Astrocyte (in vitro differentiated cells and primary cell): ENCODE data around the gene MYL6. TPM values are rescaled to one million over a fixed set of nuclear protein-coding genes. Genes with fewer than 3 reads are reported as not detected.
"Not testable (repeated sequence)": the region's sequence is repeated elsewhere in the genome, so short reads cannot be mapped to it uniquely, and the experiment has no call there.

Experiments used
- DNase-seq: peaks from one replicate; pipeline ENCODE4 v3.0.0-alpha.2; 2010; ENCODE audit warnings: low read depth
- FAIRE-seq: peaks from 2 replicates; lab custom pipeline; 2011; peaks lifted over from hg19 to GRCh38; lab: Jason Lieb, UNC
- H2AFZ ChIP-seq: 2 replicates; pipeline ENCODE4 v1.6.0; 2012; ENCODE audit warnings: low read depth, low read length, inconsistent platforms
- H3K27ac ChIP-seq: 2 replicates; pipeline ENCODE4 v1.5.1; 2011; ENCODE audit warnings: low read depth, low read length, inconsistent platforms
- H3K27me3 ChIP-seq: 2 replicates; pipeline ENCODE4 v1.6.0; 2011; ENCODE audit warnings: low read length, inconsistent platforms; ENCODE audit not compliant: insufficient read depth
- H3K36me3 ChIP-seq: 2 replicates; pipeline ENCODE4 v1.5.1; 2011; ENCODE audit warnings: low read length, inconsistent platforms; ENCODE audit not compliant: insufficient read depth
- H3K4me1 ChIP-seq: 2 replicates; pipeline ENCODE4 v1.5.1; 2011; ENCODE audit warnings: low read length, inconsistent platforms; ENCODE audit not compliant: insufficient read depth
- H3K4me2 ChIP-seq: 2 replicates; pipeline ENCODE4 v1.6.0; 2012; ENCODE audit warnings: low read length, inconsistent platforms
- H3K4me3 ChIP-seq: 2 replicates; pipeline ENCODE4 v1.5.1; 2011; ENCODE audit warnings: low read depth, mild to moderate bottlenecking, low read length, inconsistent platforms; ENCODE audit not compliant: insufficient read depth
- H3K79me2 ChIP-seq: 2 replicates; pipeline ENCODE4 v1.6.0; 2012; ENCODE audit warnings: mild to moderate bottlenecking, low read length, inconsistent platforms; ENCODE audit not compliant: insufficient read depth
- H3K9ac ChIP-seq: 2 replicates; pipeline ENCODE4 v1.6.0; 2012; ENCODE audit warnings: mild to moderate bottlenecking, low read length, inconsistent platforms
- H3K9me3 ChIP-seq: 2 replicates; pipeline ENCODE4 v1.5.1; 2012; ENCODE audit warnings: low read depth, mild to moderate bottlenecking, low read length, inconsistent platforms; ENCODE audit not compliant: insufficient read depth
- H4K20me1 ChIP-seq: 2 replicates; pipeline ENCODE4 v1.6.0; 2012; ENCODE audit warnings: low read length, inconsistent platforms; ENCODE audit not compliant: insufficient read depth
- H3K27ac Mint-ChIP-seq: one replicate; pipeline ENCODE4 v1.8.0; 2021; ENCODE audit warnings: mild to moderate bottlenecking, mixed read lengths; ENCODE audit not compliant: unreplicated experiment
- H3K27me3 Mint-ChIP-seq: one replicate; pipeline ENCODE4 v1.8.0; 2021; ENCODE audit warnings: low read depth, mixed read lengths; ENCODE audit not compliant: unreplicated experiment
- H3K36me3 Mint-ChIP-seq: one replicate; pipeline ENCODE4 v1.8.0; 2021; ENCODE audit warnings: low read depth, mixed read lengths; ENCODE audit not compliant: unreplicated experiment
- H3K4me1 Mint-ChIP-seq: one replicate; pipeline ENCODE4 v1.8.0; 2021; ENCODE audit warnings: low read depth, mixed read lengths; ENCODE audit not compliant: unreplicated experiment
- H3K4me3 Mint-ChIP-seq: one replicate; pipeline ENCODE4 v1.8.0; 2021; ENCODE audit warnings: mild to moderate bottlenecking, moderate library complexity, mixed read lengths; ENCODE audit not compliant: unreplicated experiment
- H3K9me3 Mint-ChIP-seq: one replicate; pipeline ENCODE4 v1.8.0; 2021; ENCODE audit warnings: mild to moderate bottlenecking, mixed read lengths; ENCODE audit not compliant: unreplicated experiment
- EZH2 ChIP-seq: IDR thresholded peaks from 2 replicates; pipeline ENCODE4 v1.6.1; 2012; ENCODE audit warnings: mild to moderate bottlenecking, low read length, inconsistent platforms; ENCODE audit not compliant: insufficient read depth
- total RNA-seq: library from RNA; stranded (reverse); gene quantifications from 2 replicates; pipeline ENCODE4 v1.2.1, GENCODE V29; 2021
- TF ChIP-seq, protein P1 (sequence below): IDR thresholded peaks from 2 replicates; pipeline ENCODE4 v1.5.1; 2011; ENCODE audit warnings: low read depth, mild to moderate bottlenecking, inconsistent platforms, low read length, moderate library complexity; ENCODE audit not compliant: insufficient read depth

MYL6 gene
- total RNA-seq, 1 donor from 2014 or later: 2,685 TPM

DNA sequence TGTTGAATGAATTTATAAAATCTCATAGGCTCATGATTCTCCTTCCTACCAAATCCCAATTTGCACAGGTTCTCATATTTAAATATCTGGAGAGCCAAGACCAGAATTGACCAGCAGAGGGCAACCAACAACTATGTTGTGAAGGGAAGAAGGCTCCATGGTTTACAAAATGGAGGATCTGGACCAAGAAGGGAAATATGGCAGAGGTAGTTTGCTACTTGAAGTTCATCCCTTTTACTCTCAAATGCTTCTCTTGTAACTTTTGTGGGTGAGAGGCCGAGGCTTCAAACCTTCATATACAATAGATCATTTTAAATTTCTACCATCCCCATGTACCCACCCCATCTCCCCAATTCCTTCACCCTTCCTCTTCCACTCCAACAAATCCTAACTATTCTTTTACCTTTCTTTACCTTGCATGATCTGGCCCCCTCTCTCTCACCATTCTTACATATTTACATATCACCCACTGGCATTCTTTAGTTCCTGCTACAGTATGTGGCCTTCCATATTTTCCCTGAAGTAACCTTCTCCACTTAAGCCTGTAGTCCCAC is 34.9 kb downstream of the MYL6 start:
- FAIRE-seq (no peak), DNase-seq (peak; percentile 61)
- H3K79me2 ChIP-seq: peaks cover 8% of the 10 kb centered on the region
- peaks cover 7% of the 10 kb centered on the region for H4K20me1 ChIP-seq
- H3K4me2 ChIP-seq: no peak overlapping the region
- no peaks in the 10 kb centered on the region for H3K9me3 ChIP-seq
- H3K9ac ChIP-seq: no peak overlapping the region
- Mint-ChIP-seq H3K4me3 (peak overlapping the region; percentile 3), H3K27me3 (no peaks in the 10 kb centered on the region), H3K36me3 (no peaks in the 10 kb centered on the region), H3K9me3 (no peaks in the 10 kb centered on the region), H3K4me1 (peaks cover 5% of the 10 kb centered on the region), H3K27ac (no peak overlapping the region)
- no peak for TF ChIP-seq EZH2
- TF ChIP-seq, protein P1, sequence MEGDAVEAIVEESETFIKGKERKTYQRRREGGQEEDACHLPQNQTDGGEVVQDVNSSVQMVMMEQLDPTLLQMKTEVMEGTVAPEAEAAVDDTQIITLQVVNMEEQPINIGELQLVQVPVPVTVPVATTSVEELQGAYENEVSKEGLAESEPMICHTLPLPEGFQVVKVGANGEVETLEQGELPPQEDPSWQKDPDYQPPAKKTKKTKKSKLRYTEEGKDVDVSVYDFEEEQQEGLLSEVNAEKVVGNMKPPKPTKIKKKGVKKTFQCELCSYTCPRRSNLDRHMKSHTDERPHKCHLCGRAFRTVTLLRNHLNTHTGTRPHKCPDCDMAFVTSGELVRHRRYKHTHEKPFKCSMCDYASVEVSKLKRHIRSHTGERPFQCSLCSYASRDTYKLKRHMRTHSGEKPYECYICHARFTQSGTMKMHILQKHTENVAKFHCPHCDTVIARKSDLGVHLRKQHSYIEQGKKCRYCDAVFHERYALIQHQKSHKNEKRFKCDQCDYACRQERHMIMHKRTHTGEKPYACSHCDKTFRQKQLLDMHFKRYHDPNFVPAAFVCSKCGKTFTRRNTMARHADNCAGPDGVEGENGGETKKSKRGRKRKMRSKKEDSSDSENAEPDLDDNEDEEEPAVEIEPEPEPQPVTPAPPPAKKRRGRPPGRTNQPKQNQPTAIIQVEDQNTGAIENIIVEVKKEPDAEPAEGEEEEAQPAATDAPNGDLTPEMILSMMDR: peak; percentile 96
- no peaks in the 10 kb centered on the region for H3K27me3 ChIP-seq
- no peak overlapping the region for H3K27ac ChIP-seq
- H3K4me3 ChIP-seq: no peak overlapping the region
- H3K36me3 ChIP-seq: no peaks in the 10 kb centered on the region
- peak overlapping the region; percentile 53 for H2AFZ ChIP-seq
- peaks cover 12% of the 10 kb centered on the region for H3K4me1 ChIP-seq

DNA sequence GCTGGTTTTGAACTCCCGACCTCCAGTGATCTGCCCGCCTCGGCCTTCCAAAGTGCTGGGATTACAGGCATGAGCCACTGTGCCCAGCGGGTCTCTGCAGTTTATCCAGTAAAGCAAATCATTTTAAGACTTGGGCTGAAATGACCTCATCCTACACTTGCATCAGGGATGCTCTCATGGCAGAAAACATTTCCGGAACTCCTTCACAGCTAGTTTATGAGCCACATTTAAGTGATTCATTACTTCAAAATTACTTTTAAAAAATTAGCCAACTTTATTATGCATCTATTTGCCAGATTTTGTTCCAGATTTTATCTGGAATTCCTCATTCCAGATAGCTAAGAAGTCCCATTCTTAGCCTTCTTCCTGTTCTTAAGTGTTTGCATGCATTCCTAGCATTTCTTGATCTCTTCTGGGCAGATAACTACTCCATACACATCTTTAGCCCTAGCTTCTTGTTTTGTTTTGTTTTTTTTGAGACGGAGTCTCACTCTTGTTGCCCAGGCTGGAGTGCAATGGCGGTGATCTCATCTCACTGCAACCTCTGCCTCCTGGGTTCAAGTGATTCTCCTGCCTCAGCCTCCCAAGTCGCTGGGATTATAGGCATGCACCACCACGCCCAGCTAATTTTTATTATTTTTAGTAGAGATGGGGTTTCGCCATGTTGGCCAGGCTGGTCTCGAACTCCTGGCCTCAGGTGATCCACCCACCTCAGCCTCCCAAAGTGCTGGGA is 38.8 kb downstream of the MYL6 start:
- H3K27me3 ChIP-seq, H3K4me1 ChIP-seq, H4K20me1 ChIP-seq, H2AFZ ChIP-seq, H3K9ac ChIP-seq, H3K4me3 ChIP-seq, H3K27me3 Mint-ChIP-seq, H3K27ac ChIP-seq, H3K9me3 ChIP-seq, H3K79me2 ChIP-seq, H3K36me3 Mint-ChIP-seq, H3K4me3 Mint-ChIP-seq, H3K36me3 ChIP-seq, H3K9me3 Mint-ChIP-seq, H3K4me2 ChIP-seq: not testable (repeated sequence)
- Mint-ChIP-seq H3K27ac (peak overlapping the region; percentile 2), H3K4me1 (peaks cover 11% of the 10 kb centered on the region)
- FAIRE-seq: peak; percentile 74
- peak; percentile 97 for DNase-seq

DNA sequence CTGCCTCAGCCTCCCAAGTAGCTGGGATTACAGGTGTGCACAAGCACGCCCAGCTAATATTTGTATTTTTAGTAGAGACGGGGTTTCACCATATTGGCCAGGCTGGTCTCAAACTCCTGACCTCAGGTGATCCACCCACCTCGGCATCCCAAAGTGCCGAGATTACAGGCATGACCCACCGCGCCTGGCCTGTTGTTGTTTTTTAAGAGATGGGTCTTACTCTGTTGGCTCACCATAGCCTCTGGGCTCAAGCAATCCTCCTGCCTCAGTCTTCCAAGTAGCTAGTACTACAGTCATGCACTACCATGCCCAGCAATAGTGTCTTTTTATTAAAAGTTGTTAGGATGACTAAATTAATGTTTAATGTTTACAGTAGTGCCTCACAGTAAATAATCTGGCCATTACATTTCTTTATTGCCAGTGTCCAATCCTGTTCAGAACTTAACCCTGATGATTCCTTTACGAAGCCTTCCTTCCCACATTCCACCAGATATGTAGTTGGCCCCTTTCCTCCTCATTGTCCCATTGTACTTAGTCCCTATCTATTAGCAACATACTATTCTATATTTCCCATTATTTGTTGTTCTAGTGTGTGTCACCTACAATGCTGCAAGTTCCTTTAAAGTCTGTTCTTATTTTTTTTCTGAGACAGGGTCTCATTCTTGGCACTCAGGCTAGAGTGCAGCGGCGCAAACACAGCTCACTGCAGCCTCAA is 39.9 kb downstream of the MYL6 start:
- H4K20me1 ChIP-seq: no peaks in the 10 kb centered on the region
- no peaks in the 10 kb centered on the region for H3K79me2 ChIP-seq
- H3K4me2 ChIP-seq: no peak overlapping the region
- Mint-ChIP-seq H3K4me1 (peaks cover 11% of the 10 kb centered on the region), H3K9me3 (no peaks in the 10 kb centered on the region), H3K27me3 (no peaks in the 10 kb centered on the region), H3K27ac (no peak overlapping the region), H3K4me3 (peak overlapping the region; percentile 35), H3K36me3 (no peaks in the 10 kb centered on the region)
- DNase-seq (no peak), FAIRE-seq (no peak)
- no peak overlapping the region for H3K27ac ChIP-seq
- no peak overlapping the region for H3K9ac ChIP-seq
- no peaks in the 10 kb centered on the region for H3K36me3 ChIP-seq
- no peak overlapping the region for H2AFZ ChIP-seq
- H3K4me1 ChIP-seq: peaks cover 6% of the 10 kb centered on the region
- TF ChIP-seq EZH2: no peak
- TF ChIP-seq, protein P1: no peak
- no peaks in the 10 kb centered on the region for H3K27me3 ChIP-seq
- no peak overlapping the region for H3K4me3 ChIP-seq
- no peaks in the 10 kb centered on the region for H3K9me3 ChIP-seq
